Measurements from ENCODE around the gene SORCS2. TPM values are rescaled to one million over a fixed set of nuclear protein-coding genes. Genes with fewer than 3 reads are reported as not detected.

The SORCS2 gene
- polyA plus RNA-seq, 3 donors: 0.46 to 0.55 TPM; not detected in 1

- Mint-ChIP-seq H3K27ac (no peak overlapping the region), H3K9me3 (peaks cover 2 to 22% (median 3%) of the 10 kb centered on the region in 7 donors), H3K27me3 (ENCODE audit: low read depth in 3 of 3) (peaks cover 6 to 19% (median 15%) of the 10 kb centered on the region in 3 donors), H3K36me3 (peaks cover 0 to 3% of the 10 kb centered on the region in 2 donors), H3K4me3 (no peak overlapping the region), H3K4me1 (peaks cover 8% of the 10 kb centered on the region)
- no peaks in the 10 kb centered on the region for H3K79me2 ChIP-seq (ENCODE audit: insufficient read depth, low read length)
- no peak overlapping the region for H3K4me2 ChIP-seq (replicated peaks; ENCODE audit: extremely low read depth, low read length, poor library complexity, severe bottlenecking)
- H2AFZ ChIP-seq (ENCODE audit: insufficient read depth, low read depth, low read length, poor library complexity, severe bottlenecking): no peak overlapping the region
- no peak for TF ChIP-seq CTCF (IDR thresholded peaks at IDR 0.05)
- no peaks in the 10 kb centered on the region for H3K36me3 ChIP-seq (replicated peaks in 1 of 2; ENCODE audit: control insufficient read depth in 1 of 2, insufficient read depth in 2 of 2, low read length in 2 of 2)
- peaks cover 3% of the 10 kb centered on the region in 2 donors for H3K4me1 ChIP-seq (ENCODE audit: control insufficient read depth in 1 of 2, insufficient read depth in 2 of 2, low read length in 2 of 2)
- intact Hi-C loops (cut with micrococcal nuclease): no loop called here
- no peak for DNase-seq
- peaks cover 0 to 18% of the 10 kb centered on the region in 2 donors for H3K9me3 ChIP-seq (replicated peaks in 1 of 2; ENCODE audit: control insufficient read depth in 1 of 2, insufficient read depth in 1 of 2, low read length in 2 of 2)
- no peaks in the 10 kb centered on the region for H4K20me1 ChIP-seq (ENCODE audit: insufficient read depth, low read length)
- no peak overlapping the region for H3K27ac ChIP-seq (ENCODE audit: low read depth in 1 of 2, low read length in 2 of 2)
- H3K9ac ChIP-seq (ENCODE audit: insufficient read depth, low read length, poor library complexity, severe bottlenecking): no peak overlapping the region
- no peaks in the 10 kb centered on the region for H3K27me3 ChIP-seq (ENCODE audit: control insufficient read depth in 2 of 2, insufficient read depth in 2 of 2, low read length in 2 of 2)
- H3K4me3 ChIP-seq (replicated peaks in 1 of 3; ENCODE audit: low read depth in 2 of 3, low read length in 3 of 3): no peak overlapping the region
- WGBS (ENCODE audit: insufficient coverage): 90% methylated on average over 10 of the region's 11 CpGs
Observed at GRCh38 chr4:7679406-7680040, 487.2 kb downstream of the SORCS2 start.

- intact Hi-C loops (cut with micrococcal nuclease): no loop called here
Observed at GRCh38 chr4:7680106-7680505, 487.8 kb downstream of the SORCS2 start.

More at GRCh38 chr4:7680106-7680505, 487.8 kb downstream of the SORCS2 start:
- Mint-ChIP-seq H3K4me1 (peaks cover 5% of the 10 kb centered on the region), H3K36me3 (peaks cover 0 to 3% of the 10 kb centered on the region in 2 donors), H3K9me3 (peaks cover 2 to 22% (median 3%) of the 10 kb centered on the region in 7 donors), H3K27me3 (ENCODE audit: low read depth in 3 of 3) (peaks cover 6 to 19% (median 12%) of the 10 kb centered on the region in 3 donors), H3K4me3 (no peak overlapping the region), H3K27ac (no peak overlapping the region)
- Histone ChIP-seq H2AFZ (ENCODE audit: insufficient read depth, low read depth, low read length, poor library complexity, severe bottlenecking) (no peak overlapping the region), H3K27ac (ENCODE audit: low read depth in 1 of 2, low read length in 2 of 2) (no peak overlapping the region), H3K79me2 (ENCODE audit: insufficient read depth, low read length) (no peaks in the 10 kb centered on the region), H3K9ac (ENCODE audit: insufficient read depth, low read length, poor library complexity, severe bottlenecking) (no peak overlapping the region), H3K4me3 (replicated peaks in 1 of 3; ENCODE audit: low read depth in 2 of 3, low read length in 3 of 3) (no peak overlapping the region), H3K9me3 (replicated peaks in 1 of 2; ENCODE audit: control insufficient read depth in 1 of 2, insufficient read depth in 1 of 2, low read length in 2 of 2) (peaks cover 0 to 18% of the 10 kb centered on the region in 2 donors), H4K20me1 (ENCODE audit: insufficient read depth, low read length) (no peaks in the 10 kb centered on the region), H3K4me1 (ENCODE audit: control insufficient read depth in 1 of 2, insufficient read depth in 2 of 2, low read length in 2 of 2) (no peaks in the 10 kb centered on the region), H3K36me3 (replicated peaks in 1 of 2; ENCODE audit: control insufficient read depth in 1 of 2, insufficient read depth in 2 of 2, low read length in 2 of 2) (no peaks in the 10 kb centered on the region), H3K27me3 (ENCODE audit: control insufficient read depth in 2 of 2, insufficient read depth in 2 of 2, low read length in 2 of 2) (no peaks in the 10 kb centered on the region), H3K4me2 (replicated peaks; ENCODE audit: extremely low read depth, low read length, poor library complexity, severe bottlenecking) (no peak overlapping the region)
- TF ChIP-seq CTCF (IDR thresholded peaks at IDR 0.05): no peak
- no peak for DNase-seq
- 88% methylated on average over 9 of the region's 10 CpGs for WGBS (ENCODE audit: insufficient coverage)

Data from CD14-positive monocyte (primary cell).